GM12891 (cell line): ENCODE measurements around the gene SRRM1.

Experiments
- POLR2A ChIP-seq: IDR thresholded peaks from 2 replicates; pipeline ENCODE4 v1.6.1; 2011; ENCODE audit warnings: low read depth, low read length, control low read depth
- POLR2AphosphoS5 ChIP-seq: IDR thresholded peaks from 2 replicates; pipeline ENCODE4 v1.6.1; 2011; ENCODE audit warnings: low read depth, low read length, control low read depth
- POU2F2 ChIP-seq: IDR thresholded peaks from 2 replicates; pipeline ENCODE4 v1.6.1; 2011; ENCODE audit warnings: low read depth, mild to moderate bottlenecking, control low read depth, low read length, moderate library complexity
- SPI1 ChIP-seq: IDR thresholded peaks from 2 replicates; pipeline ENCODE4 v1.6.1; 2011; ENCODE audit warnings: low read depth, low read length, control low read depth
- TAF1 ChIP-seq: IDR thresholded peaks from 2 replicates; pipeline ENCODE4 v1.6.1; 2011; ENCODE audit warnings: low read depth, low read length, control low read depth

GRCh38 chr1:24694380-24694843, 51.3 kb downstream of the SRRM1 start:
- TF ChIP-seq POLR2A (no peak), POLR2AphosphoS5 (no peak), POU2F2 (peak; percentile 63; the same call in 1 of the 2 replicates), TAF1 (no peak), SPI1 (no peak)
